ENCODE measurements around the gene PGP. TPM values are rescaled to one million over a fixed set of nuclear protein-coding genes. Genes with fewer than 3 reads are reported as not detected.

The PGP gene
- total RNA-seq, 1 donor from 2014 or later, result 9.7 TPM

GRCh38 chr16:2200313-2200712 lies 14.3 kb downstream of the PGP start:
- no peak for DNase-seq (ENCODE audit: low read depth)

DNA sequence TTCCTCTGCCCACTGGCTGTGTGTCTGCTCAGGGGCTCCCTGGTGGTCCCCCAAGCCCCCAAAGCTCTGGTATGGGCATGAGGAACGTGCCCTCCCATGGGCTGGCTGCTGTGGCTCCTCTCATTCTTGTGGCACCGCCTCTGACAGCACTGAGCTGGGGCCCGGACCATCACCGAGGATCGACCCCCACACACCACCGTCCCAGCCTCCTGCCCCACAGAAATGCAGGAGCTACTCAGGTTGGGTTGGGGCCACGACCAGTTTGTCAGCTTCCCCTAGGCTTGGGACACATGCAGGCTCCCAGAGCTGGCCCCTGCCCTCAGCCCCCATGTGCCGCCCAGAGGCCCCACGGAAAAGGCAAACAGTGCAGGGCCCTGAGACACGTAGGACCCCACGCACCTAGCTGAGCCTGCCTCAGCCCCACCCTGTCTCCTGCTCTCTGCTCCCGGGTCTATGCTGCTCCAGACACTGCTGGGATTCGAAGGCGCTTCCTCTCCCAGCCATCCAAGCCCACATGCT lies 15.0 kb downstream of the PGP start:
- no peak for DNase-seq (ENCODE audit: low read depth)

GRCh38 chr16:2199095-2199494 lies 15.5 kb downstream of the PGP start:
- DNase-seq (ENCODE audit: low read depth), result no peak

DNA sequence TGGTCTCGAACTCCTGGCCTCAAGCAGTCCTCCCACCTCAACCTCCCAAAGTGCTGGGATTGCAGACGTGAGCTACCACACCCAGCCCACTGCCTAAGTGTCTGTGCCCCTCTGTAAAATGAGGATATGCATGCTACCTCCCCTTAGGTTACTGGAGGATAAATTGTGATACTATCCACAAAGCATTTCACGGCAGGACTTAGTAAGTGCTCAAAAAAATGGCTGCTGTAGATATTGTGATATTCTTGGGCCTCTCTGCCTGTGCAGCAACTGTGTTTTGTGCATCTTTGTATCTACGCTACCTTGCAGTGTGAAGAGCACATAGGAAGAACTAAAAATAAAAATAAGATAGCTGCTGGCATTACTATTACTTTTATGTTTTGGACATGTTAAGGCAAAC lies 16.4 kb downstream of the PGP start:
- no peak for DNase-seq (ENCODE audit: low read depth)

DNA sequence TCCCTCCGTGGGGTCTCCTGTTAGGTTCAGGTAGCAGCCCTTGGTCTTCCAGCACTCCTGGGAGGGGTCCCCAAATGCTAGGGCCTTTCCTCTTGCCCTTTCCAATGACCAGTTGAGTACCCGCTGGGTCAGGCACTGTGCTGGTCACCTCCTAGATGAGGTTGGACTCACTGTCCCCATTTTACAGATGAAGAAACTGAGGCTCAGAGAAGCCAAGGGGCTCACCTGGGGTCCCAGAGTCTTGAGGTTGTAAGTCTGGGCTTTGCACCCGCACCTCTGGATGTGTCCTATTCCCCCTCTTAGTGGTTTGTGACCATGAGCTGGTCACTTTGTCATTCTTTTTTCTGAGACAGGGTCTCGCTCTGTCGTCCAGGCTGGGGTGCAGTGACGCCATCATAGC lies 16.9 kb downstream of the PGP start:
- DNase-seq (ENCODE audit: low read depth), result no peak

DNA sequence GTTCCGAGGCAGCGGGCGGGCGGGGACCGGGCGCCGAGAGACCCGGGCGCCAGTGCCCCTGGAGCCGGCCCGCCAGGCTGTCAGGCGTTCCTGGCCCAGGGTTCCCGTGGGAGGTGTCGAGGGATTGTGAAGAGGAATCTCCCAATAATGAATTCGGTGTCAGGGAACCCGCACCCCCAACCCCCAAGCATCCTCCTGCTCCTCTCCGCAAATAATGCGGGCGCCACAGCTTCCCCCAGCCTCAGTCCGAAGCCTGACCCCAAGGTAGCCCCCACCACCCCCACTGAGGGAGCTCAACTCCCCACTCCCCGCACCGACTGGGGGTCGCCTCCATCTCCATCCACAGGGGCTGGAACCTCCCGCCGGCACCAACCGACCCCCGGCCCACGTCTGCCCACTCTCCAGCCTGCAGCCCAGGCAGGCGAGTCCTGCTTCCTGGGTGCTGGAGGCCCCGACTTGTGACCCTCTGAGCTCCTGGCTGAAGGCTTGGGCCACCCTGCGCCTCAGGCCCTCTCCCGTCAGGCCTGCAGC lies 17.6 kb downstream of the PGP start:
- DNase-seq (ENCODE audit: low read depth), result no peak

DNA sequence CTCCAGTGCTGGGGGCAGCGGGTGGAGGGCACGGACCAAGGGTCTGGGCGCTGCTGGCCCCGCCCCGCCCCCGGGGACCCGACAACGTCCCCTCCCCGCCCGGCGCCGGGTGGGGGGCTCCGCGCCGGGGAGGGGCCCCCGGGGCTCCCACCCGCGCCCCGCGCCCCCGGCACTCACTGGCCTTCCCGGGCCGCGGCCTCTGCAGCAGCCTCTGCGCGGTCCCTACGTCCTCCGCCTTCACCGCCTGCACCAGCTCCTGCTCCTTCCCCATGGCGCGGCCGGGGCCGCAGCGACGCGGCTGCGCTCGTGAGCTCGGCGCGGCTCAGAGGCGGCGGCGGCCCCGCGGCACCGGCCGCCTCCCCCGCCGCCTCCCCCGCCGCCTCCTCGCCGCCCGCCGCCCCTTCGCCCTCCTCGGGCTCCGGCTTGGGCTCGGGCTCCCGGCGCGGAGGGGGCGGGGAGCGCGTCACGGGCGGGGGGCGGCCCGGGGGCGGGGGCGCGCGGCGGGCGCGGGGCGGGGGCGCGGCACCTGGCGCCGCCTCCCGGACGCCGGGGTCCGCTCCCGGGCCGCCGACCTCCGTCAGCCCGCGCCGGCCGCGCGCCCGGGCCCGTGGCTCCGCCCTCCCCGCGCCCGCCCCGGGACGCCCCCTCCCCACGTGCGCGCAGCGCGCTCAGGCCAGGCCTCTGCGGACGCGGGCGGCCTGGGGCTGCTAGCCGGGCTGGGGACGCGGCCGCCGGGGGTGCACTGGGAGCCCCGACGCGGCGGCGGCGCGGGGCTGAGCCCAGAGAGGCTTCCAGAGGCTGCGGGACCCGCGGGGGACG lies 18.3 kb downstream of the PGP start, which contains the start of gene CASKIN1:
Gene CASKIN1, minus strand, starts transcription at position 444 of the 819 bp plus-strand sequence. Its CDS starts 173 bp downstream, at position 271.
- DNase-seq (ENCODE audit: low read depth), result no peak

DNA sequence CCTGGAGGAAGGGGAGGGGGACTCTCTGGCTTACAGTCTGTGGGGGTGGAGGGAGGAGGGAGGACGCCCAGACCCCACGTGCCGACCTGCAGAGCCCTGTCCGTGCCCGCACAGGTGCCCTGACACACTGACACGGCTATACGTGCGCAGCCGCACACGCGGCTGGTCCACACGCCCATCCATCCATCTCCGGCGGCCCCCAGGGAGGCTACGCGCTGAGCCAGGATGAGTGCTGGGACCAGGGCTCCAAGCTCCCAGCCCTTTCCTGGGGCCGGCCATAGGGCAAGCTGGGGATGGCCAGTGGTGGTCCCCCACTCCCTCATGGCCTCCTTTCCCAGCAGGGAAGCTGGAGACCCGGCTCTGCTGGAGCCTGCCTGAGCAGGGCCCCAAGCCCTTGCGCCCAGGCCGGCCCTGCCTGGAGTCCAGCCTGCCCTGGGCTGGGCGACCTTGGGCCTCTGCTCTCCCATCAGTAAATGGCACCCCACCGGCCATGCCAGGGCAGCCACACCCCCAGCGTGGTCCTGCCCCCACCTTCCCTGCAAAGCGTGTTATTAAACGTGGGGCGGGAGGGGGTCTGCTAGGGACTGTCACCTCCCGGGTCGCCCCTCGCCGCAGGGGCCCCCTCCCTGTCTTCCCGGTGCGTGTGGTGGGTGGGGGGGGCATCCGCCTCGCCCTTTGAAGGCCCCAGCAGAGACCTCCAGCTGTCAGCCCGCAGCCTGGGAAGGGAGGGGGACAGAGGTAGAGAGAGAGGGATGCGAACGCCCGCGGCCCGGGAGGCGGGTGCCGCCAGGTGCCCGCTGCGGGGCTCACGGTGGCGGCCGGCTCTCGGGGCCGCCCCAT lies 19.1 kb downstream of the PGP start:
- DNase-seq (ENCODE audit: low read depth), result no peak

GRCh38 chr16:2194852-2195321 lies 19.8 kb downstream of the PGP start:
- peak; percentile 62 for DNase-seq (ENCODE audit: low read depth)

GRCh38 chr16:2194166-2194834 lies 20.3 kb downstream of the PGP start:
- no peak for DNase-seq (ENCODE audit: low read depth)

- no peak for DNase-seq (ENCODE audit: low read depth)
Observed at GRCh38 chr16:2191446-2191706, 23.3 kb downstream of the PGP start.

DNA sequence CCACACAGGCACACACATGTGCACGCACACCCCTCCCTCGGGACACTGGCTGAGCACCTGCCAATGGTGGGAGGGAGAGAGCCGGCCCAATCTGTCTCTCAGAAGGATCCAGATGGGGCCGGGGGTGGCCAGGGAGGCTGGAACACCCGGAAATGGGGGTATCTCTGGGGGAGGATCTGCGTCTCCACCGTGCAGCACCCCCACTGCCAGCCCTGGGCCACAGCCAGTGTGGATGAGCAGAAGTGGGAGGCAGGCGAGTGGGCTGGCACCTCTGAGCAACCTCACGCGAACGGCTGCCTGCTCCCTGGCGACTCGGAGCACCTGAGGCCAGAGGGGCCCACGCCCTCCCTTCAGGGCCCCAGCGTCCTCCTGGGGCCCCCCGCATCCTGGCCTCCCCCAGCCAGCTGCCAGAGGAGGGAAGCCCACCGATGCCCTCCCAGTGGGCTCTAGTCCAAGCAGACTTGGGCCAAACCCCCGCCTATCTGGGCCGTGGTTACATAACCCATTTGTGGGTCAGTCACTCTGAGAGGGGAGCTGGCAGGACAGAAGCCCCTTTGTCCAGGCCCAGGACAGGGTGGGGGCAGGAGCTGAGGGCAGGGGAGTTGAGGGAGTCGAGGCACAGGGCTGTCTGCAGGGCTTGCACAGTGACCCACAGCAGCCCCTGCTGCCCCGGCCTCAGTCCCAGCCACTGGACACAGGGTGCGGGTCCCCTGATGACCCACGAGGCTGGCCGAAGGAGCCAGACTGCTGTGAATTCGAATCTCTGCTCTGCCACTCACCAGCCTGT lies 23.8 kb downstream of the PGP start:
- no peak for DNase-seq (ENCODE audit: low read depth)

DNA sequence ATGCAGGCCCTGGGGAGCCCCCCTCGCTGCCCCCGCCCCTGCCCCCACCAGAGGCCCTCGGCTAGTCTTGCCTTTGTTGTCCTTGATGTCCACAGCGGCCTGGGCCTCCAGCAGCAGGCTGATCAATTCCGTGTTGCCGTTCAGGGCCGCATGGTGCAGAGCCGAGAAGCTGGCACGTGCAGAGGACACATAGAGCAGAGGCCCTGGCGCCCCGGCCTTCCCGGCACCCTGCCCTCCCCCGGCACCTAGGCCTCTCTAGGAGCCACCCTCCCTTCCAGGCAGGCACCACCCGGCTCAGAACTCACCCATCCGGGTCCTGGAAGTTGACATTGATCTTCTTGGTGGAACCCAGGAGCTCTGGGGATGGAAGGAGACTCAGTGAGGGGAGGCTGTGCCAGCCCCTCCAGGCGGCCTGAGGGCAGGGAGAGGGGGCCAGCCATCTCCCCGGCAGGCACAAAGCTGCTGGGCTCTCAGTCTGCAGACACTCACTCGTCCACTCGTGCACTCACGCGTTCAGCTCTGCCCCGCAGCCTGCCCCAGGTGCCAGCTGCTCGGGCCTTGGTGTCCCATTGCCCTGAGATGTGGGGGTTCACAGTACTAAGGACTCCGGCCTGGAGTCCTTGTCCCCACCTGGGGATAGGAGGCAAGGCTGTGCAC lies 24.5 kb downstream of the PGP start:
- no peak for DNase-seq (ENCODE audit: low read depth)

- DNase-seq (ENCODE audit: low read depth), result no peak
Observed at GRCh38 chr16:2189252-2189893, 25.3 kb downstream of the PGP start.

GRCh38 chr16:2188395-2188794 lies 26.2 kb downstream of the PGP start:
- no peak for DNase-seq (ENCODE audit: low read depth)

GRCh38 chr16:2187212-2187611 lies 27.4 kb downstream of the PGP start:
- no peak for DNase-seq (ENCODE audit: low read depth)

DNA sequence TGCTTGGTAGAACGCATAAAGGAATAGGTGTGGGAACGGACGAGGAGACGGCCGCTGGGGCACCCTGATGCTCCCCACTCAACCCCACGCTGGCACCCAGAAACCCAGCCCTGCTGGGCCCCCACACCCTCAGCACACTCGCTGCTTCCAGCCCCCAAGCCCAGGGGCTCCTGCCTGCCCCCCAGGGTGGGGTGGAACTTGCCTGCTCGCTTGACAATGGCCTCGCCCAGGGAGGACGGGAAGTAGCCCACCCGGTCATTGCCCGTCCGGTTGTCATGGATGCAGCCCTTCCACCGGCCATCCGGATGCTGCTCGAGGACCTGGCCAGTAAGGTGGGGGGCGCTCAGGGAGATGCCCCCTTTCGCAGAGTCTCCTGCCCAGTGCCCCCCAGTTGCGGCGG lies 28.1 kb downstream of the PGP start:
- DNase-seq (ENCODE audit: low read depth), result no peak

- no peak for DNase-seq (ENCODE audit: low read depth)
Observed at GRCh38 chr16:2186064-2186463, 28.6 kb downstream of the PGP start.

DNA sequence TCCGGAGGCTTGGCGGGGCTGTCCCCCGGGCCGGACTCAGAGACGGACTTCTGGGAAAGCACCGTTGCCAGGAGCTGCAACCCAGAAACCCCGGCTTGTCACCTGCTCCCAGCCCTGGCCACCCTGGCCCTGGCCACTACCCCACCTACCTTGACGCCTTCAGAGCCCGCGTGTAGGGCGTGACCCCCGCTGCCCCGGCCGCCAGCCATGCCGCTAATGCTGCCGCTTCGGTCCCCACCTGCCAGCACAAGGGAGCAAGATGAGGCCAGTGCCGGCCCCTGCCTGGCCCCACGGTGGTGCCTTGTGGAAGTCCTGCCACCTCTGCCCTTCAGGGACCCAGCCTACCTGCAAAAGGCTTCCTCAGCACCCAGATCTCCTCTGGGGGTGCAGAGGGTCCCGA lies 29.7 kb downstream of the PGP start:
- DNase-seq (ENCODE audit: low read depth), result no peak

GRCh38 chr16:2184346-2184745 lies 30.3 kb downstream of the PGP start:
- DNase-seq (ENCODE audit: low read depth), result no peak

Data from renal cortical epithelial cell (primary cell).